ENCODE measurements around the gene NBL1.
A peak's percentile ranks its signal among the peaks of the same experiment; 100 is the strongest.

The NBL1 gene

DNA sequence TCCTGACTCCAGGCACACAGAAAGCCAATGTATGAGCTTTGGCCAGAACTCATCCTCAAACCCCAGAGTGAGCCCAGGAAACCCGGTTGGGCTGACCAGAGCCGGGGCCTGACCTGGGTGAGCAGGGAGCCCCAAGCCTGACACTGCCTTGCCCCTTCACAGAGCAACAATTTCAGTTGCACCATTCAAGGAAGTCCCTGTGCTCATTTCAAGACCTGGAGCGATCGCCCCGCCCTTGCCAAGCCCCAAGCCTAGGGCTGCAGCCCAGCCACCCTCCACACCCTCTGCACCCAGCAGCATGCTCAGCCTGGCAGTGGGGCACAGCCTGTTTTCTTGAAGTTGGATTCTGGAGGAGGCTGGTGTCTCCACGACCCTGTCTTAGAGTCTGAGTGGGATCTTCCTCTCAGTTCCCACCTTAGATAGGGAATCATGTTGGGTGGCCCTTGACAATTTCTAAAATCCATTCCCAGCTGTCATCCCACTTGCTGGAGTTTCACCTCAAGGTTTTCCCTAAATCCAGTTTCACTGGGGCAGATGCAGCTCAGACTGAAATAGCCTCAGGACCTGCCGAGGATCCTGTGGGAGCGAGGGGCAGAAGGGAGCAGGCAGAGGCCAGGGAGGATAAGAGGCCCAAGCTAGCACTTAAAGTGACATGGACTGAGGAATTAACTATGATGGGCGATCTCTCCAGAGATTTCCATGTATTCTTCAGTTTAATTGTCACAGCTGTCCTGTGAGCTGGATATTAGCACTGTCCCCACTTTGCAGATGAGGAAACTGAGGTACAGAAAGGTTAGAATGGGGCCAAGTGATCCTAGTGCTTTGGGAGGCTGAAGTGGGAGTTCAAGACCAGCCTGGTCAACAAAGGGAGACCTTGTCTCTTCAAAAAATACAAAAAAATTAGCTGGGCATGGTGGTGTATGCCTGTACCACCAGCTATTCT is 2.5 kb downstream of the NBL1 start:
- no peak for DNase-seq (ENCODE audit: low read depth)

DNA sequence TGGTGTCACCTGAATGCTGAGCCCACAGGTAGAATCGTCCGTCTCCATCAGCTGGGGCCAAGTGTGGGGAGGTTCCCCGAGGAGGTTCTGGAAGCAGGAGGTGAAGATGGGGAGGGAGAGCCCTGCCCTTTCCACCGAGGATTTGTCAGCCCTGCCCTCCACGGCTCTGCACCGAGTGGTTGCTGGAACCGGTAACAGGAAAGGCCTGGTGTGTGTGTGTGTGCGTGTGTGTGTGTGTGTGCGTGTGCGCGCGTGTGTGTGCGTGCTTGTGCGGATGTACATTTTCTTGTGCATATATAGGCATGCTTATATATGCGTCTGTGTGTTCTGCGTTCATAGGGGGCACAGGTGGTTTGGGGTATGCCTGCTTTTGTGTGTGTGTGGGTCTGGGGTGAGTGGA is 3.5 kb downstream of the NBL1 start:
- DNase-seq (ENCODE audit: low read depth): no peak

DNA sequence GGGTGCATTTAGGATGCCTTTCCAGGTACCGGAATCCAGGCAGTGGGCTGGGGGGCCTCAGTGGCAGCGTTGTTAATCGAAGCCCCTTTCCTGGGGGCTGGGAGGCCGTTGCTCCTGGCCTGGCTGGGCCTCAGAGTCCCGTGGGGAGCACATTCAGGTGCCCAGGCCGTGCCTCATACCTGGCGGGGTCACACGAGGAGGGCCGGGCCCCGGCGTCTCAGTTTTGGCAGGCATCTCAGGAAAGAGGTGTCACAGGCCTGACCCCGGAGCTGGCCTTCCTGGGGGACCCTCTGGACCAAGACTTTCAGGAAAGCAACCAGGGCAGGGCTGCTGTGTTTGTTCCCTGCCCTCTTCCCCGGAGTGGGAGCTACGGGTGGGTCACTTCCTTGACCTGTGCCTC is 4.1 kb downstream of the NBL1 start:
- DNase-seq (ENCODE audit: low read depth): no peak

DNA sequence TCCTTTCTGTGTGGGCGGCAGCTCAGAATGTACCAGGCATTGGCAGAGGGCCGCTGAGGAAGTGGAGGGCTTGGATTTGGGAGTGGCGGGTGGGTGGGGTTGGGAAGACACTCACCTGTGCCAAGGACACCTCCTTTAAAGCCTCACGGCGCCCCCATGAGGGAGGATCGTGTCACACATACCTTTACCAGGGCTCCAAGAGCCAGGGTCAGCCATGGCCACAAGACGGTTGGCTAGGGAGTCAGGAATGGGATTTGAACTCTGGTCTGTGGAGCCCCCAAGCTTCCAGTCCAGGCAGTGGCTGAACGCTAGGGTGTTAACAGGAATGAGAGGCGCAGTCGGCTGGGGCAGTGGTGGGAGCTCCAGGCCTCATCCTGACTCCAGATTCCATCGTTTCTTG is 4.6 kb downstream of the NBL1 start:
- DNase-seq (ENCODE audit: low read depth): no peak

DNA sequence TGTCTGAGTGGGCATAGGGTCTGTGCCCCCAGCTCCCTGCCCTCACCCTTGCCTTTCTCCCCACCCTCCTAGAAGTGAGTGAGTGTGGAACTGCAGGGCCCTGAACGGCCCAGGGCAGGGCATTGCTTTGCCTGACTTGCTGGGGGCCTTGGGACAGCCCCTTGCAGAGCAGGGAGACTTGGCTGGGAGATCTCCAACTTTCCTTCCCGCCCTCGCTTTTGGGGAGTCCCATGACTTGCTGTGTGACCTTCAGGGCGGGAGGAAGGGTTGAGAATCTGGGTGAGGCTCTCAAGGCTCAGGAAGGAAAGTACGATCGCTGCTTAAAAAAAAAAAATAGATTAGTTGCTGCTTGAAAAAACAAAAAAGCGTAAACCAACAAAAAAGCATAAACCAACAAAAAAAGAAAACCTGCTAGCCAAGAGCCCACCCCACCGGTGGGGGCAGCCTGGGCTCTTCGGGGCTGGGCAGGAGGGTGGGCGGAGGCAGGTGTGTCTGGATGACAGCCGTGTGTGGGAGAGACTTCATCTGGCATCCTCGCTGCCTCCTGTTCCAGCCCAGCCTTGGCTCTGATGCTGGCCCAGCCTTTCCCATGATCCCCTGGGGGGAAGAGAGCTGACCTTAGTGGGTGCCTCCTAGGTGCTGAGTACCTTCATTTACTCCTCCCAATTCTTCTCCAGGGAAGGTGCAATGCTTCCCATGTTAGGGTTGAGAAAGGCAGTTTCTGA is 6.5 kb downstream of the NBL1 start:
- DNase-seq (ENCODE audit: low read depth): no peak

DNA sequence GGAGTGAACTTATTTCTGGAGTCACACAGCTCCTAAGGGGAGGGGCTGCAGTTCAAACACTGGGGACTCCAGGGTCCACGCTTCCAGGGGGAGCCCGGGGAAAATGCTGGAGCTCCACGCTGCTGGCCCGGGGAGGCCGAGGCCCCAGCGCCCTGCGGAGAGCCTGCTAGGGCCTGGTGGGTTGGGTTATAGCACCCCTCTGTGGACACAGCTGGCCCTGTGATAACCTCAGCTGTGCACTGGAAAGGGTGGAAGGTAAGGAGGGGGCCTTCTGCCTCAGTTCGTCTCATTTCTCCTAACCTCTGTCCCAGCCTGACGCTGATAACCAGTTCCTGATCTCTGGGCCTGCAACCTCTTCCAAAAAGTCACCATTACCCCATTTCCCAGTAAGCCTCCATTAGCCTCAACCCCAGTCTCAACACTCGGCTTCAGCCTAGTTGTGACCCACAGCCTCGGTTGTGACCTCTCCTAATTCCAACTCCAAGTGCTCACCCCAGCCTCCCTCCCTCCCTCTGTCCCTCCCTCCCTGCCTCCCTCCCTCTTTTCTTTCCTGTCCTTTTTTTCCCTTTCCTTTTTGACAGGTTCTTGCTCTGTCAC is 7.1 kb downstream of the NBL1 start:
- DNase-seq (ENCODE audit: low read depth): no peak

DNA sequence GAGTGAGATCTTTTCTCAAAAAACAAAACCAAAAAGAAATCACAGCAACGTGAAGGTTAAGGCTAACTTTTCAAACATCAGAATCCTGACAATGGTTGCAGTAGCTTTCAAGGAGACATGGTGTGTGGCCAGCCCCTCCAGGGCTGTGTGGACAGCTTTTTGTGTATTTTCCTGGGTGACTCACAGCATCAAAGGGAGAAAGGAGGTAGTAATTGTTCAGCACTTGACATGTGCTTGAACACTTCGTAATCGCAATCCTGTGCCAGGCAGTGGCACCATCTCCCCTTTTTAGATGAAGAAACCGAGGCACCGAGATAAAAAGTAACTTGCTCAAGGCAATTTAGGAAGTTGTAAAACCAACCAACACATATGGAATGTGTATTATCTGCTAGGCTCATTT is 10.3 kb downstream of the NBL1 start:
- DNase-seq (ENCODE audit: low read depth): no peak

DNA sequence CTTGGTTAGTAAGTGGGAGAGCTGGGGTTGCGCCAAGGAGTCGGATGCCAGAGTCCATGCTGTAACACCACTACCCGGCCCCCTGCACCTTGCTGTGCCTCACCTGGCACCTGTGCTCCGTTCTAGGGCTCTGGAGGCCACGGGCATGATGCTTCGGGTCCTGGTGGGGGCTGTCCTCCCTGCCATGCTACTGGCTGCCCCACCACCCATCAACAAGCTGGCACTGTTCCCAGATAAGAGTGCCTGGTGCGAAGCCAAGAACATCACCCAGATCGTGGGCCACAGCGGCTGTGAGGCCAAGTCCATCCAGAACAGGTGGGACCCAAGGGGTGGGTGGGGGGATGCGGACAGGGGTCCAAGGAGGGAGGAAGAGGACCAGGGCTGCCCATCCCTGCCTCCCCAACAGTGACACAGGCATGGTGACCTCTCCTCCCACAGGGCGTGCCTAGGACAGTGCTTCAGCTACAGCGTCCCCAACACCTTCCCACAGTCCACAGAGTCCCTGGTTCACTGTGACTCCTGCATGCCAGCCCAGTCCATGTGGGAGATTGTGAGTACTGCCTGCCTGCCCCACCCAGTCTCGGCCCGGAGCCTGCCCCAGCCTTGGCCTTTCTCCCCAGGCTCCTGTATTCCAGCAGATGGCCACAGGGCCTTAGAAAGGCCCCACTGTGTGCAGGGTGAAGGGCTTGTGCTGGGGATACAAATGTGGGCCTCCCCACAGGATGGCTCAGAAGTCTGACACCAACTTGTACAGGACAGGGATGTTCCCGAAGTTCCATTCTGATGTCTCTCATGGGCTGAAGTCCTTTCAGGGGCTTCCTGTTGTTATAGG is 11.0 kb downstream of the NBL1 start:
- no peak for DNase-seq (ENCODE audit: low read depth)

DNA sequence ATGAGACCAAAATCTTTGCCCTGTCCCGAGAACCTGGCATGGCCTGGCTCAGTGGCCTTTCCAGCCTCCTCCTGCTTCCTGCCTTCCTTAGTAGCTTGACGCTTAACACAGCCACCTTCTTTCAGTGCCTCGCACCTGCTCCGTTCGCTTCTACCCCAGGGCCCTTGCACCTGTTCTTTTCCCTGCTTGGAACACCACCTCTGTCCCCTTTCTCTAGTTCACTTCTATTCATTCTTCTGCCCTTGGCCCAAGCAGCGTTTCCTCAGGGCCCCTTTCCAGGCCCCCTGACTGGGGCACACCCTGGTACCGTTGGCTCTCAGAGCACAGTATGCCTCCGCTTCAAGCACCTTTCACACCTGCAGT is 11.6 kb downstream of the NBL1 start:
- no peak for DNase-seq (ENCODE audit: low read depth)

DNA sequence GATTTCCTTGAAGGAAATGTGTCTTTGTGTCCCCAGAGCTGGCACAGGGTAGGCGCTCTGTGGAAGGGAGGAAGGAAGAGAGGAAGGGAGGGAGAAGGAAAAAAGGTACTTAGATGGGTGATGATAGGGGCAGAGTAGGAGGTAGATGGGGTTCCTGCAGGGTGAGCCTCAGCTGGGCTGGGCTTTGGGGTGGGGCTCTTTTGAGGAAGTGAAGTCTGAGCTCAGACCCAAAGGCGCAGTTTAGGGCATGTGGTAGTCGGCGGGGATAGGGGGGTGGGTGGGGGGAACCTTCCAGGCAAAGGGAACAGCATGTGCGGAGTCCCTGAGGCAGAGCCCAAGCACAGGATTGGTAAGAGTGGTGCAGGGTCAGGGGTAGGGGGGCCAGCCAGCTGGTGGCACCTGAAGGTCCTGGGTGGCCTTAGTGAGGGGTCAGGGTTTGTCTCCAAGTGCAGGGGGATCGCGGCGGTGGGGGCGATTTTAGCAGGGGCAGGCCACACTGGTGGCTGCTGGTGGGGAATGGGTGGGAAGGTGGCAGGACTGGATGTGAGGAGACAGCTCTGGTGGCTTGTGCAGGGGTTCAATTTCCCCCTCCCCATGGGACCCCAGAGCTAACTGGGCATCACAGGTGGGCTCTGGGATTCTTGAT is 12.1 kb downstream of the NBL1 start:
- no peak for DNase-seq (ENCODE audit: low read depth)

DNA sequence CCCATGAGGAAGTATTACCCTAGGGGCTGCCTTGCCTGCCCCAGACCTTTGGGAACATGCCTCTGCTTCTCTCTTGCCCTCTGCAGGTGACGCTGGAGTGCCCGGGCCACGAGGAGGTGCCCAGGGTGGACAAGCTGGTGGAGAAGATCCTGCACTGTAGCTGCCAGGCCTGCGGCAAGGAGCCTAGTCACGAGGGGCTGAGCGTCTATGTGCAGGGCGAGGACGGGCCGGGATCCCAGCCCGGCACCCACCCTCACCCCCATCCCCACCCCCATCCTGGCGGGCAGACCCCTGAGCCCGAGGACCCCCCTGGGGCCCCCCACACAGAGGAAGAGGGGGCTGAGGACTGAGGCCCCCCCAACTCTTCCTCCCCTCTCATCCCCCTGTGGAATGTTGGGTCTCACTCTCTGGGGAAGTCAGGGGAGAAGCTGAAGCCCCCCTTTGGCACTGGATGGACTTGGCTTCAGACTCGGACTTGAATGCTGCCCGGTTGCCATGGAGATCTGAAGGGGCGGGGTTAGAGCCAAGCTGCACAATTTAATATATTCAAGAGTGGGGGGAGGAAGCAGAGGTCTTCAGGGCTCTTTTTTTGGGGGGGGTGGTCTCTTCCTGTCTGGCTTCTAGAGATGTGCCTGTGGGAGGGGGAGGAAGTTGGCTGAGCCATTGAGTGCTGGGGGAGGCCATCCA is 12.8 kb downstream of the NBL1 start:
- DNase-seq (ENCODE audit: low read depth): no peak

DNA sequence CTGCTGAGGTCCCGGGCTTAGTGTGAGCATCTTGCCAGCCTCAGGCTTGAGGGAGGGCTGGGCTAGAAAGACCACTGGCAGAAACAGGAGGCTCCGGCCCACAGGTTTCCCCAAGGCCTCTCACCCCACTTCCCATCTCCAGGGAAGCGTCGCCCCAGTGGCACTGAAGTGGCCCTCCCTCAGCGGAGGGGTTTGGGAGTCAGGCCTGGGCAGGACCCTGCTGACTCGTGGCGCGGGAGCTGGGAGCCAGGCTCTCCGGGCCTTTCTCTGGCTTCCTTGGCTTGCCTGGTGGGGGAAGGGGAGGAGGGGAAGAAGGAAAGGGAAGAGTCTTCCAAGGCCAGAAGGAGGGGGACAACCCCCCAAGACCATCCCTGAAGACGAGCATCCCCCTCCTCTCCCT is 13.4 kb downstream of the NBL1 start:
- no peak for DNase-seq (ENCODE audit: low read depth)

DNA sequence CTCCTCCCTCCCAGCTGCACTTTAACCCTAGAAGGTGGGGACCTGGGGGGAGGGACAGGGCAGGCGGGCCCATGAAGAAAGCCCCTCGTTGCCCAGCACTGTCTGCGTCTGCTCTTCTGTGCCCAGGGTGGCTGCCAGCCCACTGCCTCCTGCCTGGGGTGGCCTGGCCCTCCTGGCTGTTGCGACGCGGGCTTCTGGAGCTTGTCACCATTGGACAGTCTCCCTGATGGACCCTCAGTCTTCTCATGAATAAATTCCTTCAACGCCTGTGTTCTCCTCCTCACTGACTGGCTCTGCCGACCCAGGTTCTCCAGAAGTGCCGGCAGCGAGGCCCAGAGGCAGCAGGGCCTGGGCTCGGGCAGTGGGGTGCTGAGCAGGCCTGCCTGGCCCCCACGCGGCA is 14.1 kb downstream of the NBL1 start:
- DNase-seq (ENCODE audit: low read depth): no peak

DNA sequence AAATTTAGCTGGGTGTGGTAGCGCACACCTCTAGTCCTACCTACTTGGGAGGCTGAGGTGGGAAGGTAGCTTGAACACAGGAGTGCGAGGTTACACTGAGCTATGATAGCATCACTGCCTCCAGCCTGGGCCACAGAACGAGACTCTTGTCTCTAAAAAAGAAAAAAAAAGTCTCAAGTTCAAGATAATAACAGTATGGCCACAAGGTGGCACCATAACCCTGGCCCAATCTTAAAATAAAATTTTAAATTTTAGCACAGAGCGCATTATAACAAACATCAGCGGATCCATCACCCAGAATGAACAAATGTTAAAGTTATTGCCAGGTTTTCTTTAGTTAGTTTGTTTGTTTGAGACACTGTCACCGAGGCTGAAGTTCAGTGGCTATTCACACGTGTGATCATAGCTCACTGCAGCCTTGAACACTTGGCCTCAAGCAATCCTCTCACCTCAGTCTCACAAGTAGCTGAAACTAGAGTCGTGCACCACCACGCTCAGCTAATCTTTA is 17.7 kb downstream of the NBL1 start:
- DNase-seq (ENCODE audit: low read depth): no peak

DNA sequence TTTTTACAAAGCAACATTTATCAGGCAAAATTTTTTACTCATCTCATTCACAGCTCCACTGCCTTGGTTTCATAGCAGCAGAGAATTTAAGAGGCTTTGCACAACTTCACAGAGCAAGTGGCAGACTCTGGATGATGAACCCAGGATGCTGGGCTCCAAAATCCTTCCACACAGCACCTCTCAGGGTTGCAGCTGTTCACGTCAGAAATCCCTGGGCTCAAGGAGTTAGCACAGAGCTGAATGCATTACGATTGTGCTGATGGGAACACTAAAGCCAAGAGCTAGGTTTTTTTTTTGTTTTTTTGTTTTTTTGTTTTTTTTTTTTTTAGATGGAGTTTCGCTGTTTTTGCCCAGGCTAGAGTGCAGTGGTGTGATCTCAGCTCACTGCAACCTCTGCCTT is 18.2 kb downstream of the NBL1 start:
- DNase-seq (ENCODE audit: low read depth): no peak

DNA sequence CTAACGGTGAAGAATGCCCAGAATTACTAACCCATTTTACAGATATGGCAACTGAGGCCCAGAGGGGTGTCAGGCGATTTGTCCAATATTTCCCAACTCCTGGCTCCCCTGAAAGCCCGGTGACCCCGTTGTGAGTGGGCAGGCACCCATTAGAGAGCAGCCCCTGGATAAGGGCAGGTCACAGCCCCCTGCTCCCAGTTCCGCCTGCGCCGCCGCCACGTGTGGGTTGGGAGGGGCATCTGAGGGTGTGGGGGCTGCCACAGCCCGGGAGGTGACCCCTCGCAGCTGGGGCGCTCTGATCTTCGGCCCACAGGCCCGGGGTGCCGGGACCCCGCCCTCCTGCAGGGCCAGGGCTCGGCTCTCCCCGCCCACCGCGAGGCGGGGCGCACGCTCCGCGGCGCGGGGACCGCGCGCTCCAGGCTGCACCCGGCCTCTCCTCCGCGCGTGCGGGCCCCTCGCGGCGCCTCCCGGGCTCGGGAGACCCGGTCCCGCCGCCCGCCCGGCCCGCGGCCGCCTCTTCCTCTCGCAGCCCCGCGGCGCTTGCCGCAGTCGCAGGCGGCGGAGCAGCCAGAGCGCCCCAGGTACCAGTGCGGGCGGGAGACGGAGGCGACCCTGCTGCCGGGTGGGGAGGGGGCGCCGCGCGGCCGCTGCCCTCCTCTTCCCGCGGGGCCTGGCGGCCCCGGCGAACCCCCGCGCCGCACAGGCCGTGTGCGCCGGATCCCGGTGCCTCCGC is 20.5 kb downstream of the NBL1 start, which contains the start of gene HTR6:
Gene HTR6, plus strand, starts transcription at position 423 of the 733 bp plus-strand sequence. CDS start 879 bp downstream, outside the sequence.
- DNase-seq (ENCODE audit: low read depth): peak; percentile 19

DNA sequence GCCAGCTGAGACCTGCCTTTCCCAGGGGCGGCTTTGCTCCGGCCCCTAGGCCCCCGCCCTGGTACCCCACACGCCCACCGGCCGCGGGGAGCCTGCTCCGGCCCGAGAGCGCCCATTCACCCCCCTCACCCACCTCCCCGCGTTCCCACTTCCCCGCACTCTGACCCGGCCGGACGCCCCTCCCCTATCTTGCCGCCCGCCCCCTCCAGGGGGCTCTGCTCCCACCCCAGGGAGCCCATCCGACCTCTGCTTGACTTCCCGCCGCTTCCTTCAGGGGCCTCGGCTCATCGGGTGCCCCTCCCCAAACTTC is 21.0 kb downstream of the NBL1 start:
- DNase-seq (ENCODE audit: low read depth): no peak

DNA sequence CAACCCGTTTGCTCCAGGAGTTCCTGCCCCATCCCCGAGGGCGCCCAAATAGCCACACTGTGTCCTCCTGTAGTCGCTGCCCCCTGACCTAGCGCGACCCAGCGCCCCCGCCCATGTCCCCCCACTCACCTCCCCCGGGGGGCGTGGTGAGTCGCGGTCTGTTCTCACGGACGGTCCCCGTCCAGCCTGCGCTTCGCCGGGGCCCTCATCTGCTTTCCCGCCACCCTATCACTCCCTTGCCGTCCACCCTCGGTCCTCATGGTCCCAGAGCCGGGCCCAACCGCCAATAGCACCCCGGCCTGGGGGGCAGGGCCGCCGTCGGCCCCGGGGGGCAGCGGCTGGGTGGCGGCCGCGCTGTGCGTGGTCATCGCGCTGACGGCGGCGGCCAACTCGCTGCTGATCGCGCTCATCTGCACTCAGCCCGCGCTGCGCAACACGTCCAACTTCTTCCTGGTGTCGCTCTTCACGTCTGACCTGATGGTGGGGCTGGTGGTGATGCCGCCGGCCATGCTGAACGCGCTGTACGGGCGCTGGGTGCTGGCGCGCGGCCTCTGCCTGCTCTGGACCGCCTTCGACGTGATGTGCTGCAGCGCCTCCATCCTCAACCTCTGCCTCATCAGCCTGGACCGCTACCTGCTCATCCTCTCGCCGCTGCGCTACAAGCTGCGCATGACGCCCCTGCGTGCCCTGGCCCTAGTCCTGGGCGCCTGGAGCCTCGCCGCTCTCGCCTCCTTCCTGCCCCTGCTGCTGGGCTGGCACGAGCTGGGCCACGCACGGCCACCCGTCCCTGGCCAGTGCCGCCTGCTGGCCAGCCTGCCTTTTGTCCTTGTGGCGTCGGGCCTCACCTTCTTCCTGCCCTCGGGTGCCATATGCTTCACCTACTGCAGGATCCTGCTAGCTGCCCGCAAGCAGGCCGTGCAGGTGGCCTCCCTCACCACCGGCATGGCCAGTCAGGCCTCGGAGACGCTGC is 21.7 kb downstream of the NBL1 start:
- no peak for DNase-seq (ENCODE audit: low read depth)

DNA sequence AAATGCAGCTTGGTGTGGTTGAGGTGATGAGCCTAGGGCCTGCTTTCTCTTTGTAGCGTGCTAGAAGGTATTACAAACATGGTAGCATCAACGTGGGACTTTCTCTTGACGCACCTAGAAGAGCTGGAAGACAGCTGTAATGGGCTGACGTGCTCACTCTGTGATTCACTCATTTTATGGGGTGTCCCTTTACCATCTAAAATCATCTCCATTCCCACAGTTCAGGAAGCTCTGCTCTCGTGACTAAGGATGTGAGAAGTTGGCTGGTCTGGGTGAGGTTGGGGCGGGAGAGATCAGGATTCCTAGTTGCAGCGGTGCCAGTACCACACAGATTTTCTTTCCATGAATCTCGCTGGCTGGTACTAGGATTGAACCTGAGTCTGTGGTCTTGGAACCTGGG is 24.8 kb downstream of the NBL1 start:
- no peak for DNase-seq (ENCODE audit: low read depth)
